ENCODE results near the gene GPC1.

GPC1 gene

DNA sequence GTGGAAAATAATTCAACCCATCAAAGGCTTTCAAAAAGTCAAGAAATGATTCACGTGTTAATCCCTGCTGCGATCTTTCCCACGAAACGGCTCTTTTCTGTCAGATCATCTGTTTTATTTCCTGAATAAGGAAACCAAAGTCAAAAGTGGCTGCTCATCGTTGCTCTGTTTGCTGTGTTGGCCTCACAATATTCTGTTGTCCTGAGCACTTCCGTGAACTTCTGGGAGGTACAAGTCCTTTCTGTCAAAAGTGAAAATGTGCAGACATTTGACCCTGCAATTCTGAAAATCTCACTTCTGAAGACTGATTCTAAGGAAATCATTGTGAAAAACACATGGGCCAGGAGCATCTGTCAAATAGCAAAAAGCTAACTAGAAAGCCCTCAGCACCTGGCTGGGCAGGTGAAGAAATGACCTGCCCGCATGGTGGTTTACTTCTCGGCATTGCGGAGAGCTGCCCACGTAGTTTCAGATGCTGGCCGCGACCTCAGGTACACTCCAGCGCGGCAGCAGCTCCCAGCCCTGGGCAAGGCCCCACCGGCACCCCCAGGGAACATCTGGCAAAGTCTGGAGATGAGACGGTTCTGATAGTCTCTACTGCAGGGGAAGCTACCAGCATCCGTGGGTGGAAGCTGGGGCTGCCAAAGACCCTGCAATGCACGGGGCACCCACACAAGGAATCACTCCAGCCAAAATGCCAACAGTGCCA lies 31.9 kb upstream of the GPC1 start:
- TF ChIP-seq, protein P1, sequence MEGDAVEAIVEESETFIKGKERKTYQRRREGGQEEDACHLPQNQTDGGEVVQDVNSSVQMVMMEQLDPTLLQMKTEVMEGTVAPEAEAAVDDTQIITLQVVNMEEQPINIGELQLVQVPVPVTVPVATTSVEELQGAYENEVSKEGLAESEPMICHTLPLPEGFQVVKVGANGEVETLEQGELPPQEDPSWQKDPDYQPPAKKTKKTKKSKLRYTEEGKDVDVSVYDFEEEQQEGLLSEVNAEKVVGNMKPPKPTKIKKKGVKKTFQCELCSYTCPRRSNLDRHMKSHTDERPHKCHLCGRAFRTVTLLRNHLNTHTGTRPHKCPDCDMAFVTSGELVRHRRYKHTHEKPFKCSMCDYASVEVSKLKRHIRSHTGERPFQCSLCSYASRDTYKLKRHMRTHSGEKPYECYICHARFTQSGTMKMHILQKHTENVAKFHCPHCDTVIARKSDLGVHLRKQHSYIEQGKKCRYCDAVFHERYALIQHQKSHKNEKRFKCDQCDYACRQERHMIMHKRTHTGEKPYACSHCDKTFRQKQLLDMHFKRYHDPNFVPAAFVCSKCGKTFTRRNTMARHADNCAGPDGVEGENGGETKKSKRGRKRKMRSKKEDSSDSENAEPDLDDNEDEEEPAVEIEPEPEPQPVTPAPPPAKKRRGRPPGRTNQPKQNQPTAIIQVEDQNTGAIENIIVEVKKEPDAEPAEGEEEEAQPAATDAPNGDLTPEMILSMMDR (IDR thresholded peaks at IDR 0.05; ENCODE audit: low read depth, low read length, missing control alignments), result no peak
- no peak overlapping the region for H3K4me3 ChIP-seq (ENCODE audit: low read depth, low read length)
- DNase-seq (ENCODE audit: low read depth), result no peak

- no peak for DNase-seq (ENCODE audit: low read depth)
- H3K4me3 ChIP-seq (ENCODE audit: low read depth, low read length), result no peak overlapping the region
- TF ChIP-seq, protein P1 (IDR thresholded peaks at IDR 0.05; ENCODE audit: low read depth, low read length, missing control alignments), result no peak
These were observed 31.1 kb upstream of the GPC1 start for GRCh38 chr2:240404174-240404852.

DNA sequence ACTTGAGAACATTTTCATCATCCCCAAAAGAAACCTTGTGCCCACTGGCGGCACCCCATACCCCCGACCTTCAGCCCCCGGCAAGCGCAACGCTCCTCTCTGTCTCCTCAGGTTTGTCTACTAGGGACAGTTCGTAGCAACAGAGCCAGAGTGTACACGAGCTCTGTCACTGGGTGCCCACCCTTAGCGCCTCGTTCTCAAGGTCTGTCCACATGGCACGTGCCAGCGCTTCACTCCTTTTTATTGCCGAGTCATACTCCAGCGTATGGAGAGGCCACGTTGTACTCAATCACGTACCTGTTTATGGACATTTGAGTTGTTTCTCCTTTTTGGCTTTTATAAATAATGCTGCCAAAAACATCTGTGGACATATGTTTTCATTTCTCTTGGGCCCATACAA lies 30.3 kb upstream of the GPC1 start:
- TF ChIP-seq, protein P1 (IDR thresholded peaks at IDR 0.05; ENCODE audit: low read depth, low read length, missing control alignments), result no peak
- no peak for DNase-seq (ENCODE audit: low read depth)
- no peak overlapping the region for H3K4me3 ChIP-seq (ENCODE audit: low read depth, low read length)

DNA sequence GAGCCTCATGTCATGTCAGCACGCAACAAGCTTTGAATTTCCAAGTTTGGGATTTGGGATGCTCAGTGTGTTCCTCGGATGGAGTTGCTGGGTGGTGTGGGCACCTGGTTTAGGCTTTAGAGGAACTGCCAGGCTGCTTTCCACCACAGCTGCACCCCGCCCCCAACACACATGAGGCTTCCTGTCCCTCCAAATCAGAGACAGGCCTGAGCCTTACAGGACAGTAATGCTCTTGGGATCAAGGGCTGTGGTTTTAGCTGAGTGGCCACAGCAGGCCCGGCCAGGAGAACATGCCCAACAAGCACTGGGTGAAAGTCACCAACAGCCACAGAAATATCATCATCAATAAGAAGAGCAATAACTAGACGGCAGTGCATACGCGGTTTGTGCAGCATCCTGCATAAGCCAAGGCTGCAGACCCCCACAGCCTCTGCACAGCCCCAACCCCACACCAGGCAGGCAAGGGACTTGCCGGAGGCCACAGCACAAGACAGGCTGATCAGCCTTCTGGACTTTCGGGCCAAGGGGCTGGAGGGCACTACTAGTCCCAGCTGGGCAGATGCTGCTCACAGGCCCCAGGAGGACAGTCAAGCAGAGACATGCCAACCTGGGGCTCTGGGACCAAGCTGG lies 29.7 kb upstream of the GPC1 start:
- no peak for DNase-seq (ENCODE audit: low read depth)
- TF ChIP-seq, protein P1 (IDR thresholded peaks at IDR 0.05; ENCODE audit: low read depth, low read length, missing control alignments), result no peak
- no peak overlapping the region for H3K4me3 ChIP-seq (ENCODE audit: low read depth, low read length)

- no peak for DNase-seq (ENCODE audit: low read depth)
- H3K4me3 ChIP-seq (ENCODE audit: low read depth, low read length), result no peak overlapping the region
- TF ChIP-seq, protein P1 (IDR thresholded peaks at IDR 0.05; ENCODE audit: low read depth, low read length, missing control alignments), result no peak
These were observed 28.4 kb upstream of the GPC1 start for GRCh38 chr2:240407090-240407489.

GRCh38 chr2:240410004-240410403 lies 25.5 kb upstream of the GPC1 start:
- TF ChIP-seq, protein P1 (IDR thresholded peaks at IDR 0.05; ENCODE audit: low read depth, low read length, missing control alignments), result no peak
- DNase-seq (ENCODE audit: low read depth), result no peak
- no peak overlapping the region for H3K4me3 ChIP-seq (ENCODE audit: low read depth, low read length)

All from GM12864 (cell line).